OCI-LY1 (cell line): ENCODE measurements around the gene KPTN.

ENCODE experiments used
- H2AFZ ChIP-seq: fragments of 200-600 bp; sonication (generic), shearing (Covaris generic); 2 replicates; pipeline ENCODE4 v1.6.0; 2014; ENCODE audit warnings: antibody characterized with exemption, mild to moderate bottlenecking, low read length
- H3F3A ChIP-seq: fragments of 200-600 bp; sonication (generic), shearing (Covaris generic); 2 replicates; pipeline ENCODE4 v1.6.0; 2014; ENCODE audit warnings: mild to moderate bottlenecking, antibody characterized with exemption, low read length, moderate library complexity; ENCODE audit not compliant: insufficient read depth
- H3K27ac ChIP-seq: fragments of 200-600 bp; sonication (generic); 2 replicates; pipeline ENCODE4 v1.5.1; 2014; ENCODE audit warnings: low read length, mixed run types, mild to moderate bottlenecking, low read depth; ENCODE audit not compliant: poor library complexity, severe bottlenecking
- H3K27me3 ChIP-seq: fragments of 200-600 bp; sonication (generic); 2 replicates; pipeline ENCODE4 v1.6.0; 2014; ENCODE audit warnings: antibody characterized with exemption, mild to moderate bottlenecking, low read length, moderate library complexity; ENCODE audit not compliant: insufficient read depth
- H3K36me3 ChIP-seq: fragments of 200-600 bp; sonication (generic); 2 replicates; pipeline ENCODE4 v1.6.1; 2014; ENCODE audit warnings: mild to moderate bottlenecking, antibody characterized with exemption, low read length, moderate library complexity, mixed read lengths; ENCODE audit not compliant: insufficient read depth
- H3K4me1 ChIP-seq: fragments of 200-600 bp; sonication (generic); 2 replicates; pipeline ENCODE4 v1.5.1; 2014; ENCODE audit warnings: mild to moderate bottlenecking, low read length, moderate library complexity; ENCODE audit not compliant: insufficient read depth, severe bottlenecking
- H3K4me2 ChIP-seq: fragments of 200-600 bp; sonication (generic), shearing (Covaris generic); 2 replicates; pipeline ENCODE4 v1.6.1; 2014; ENCODE audit warnings: low read length
- H3K4me3 ChIP-seq: fragments of 200-600 bp; sonication (generic); 2 replicates; pipeline ENCODE4 v1.5.1; 2014; ENCODE audit warnings: low read length, low read depth, mild to moderate bottlenecking, mixed read lengths; ENCODE audit not compliant: poor library complexity, severe bottlenecking
- H3K79me2 ChIP-seq: fragments of 200-600 bp; shearing (Covaris generic); 2 replicates; pipeline ENCODE4 v1.6.1; 2016; ENCODE audit warnings: mixed run types, low read length, mixed read lengths; ENCODE audit not compliant: insufficient read depth
- H3K9ac ChIP-seq: fragments of 200-600 bp; sonication (generic), shearing (Covaris generic); 2 replicates; pipeline ENCODE4 v1.6.1; 2014; ENCODE audit warnings: mild to moderate bottlenecking, low read length, mixed read lengths
- H3K9me2 ChIP-seq: fragments of 200-600 bp; sonication (generic), shearing (Covaris generic); 2 replicates; pipeline ENCODE4 v1.6.1; 2014; ENCODE audit warnings: low read depth, mild to moderate bottlenecking, low read length, mixed read lengths
- H3K9me3 ChIP-seq: fragments of 200-600 bp; shearing (Covaris generic); 2 replicates; pipeline ENCODE4 v1.6.1; 2014; ENCODE audit warnings: low read length, mixed read lengths
- H4K20me1 ChIP-seq: fragments of 200-600 bp; sonication (generic), shearing (Covaris generic); 2 replicates; pipeline ENCODE4 v1.6.0; 2016; ENCODE audit warnings: mild to moderate bottlenecking, low read length; ENCODE audit not compliant: insufficient read depth
- EZH2 ChIP-seq: fragments of 200-600 bp; sonication (generic), shearing (Covaris generic); IDR thresholded peaks from 2 replicates; pipeline ENCODE4 v1.8.0; 2017; ENCODE audit warnings: borderline replicate concordance, mixed run types, mild to moderate bottlenecking, antibody characterized with exemption, low read length, moderate library complexity, mixed read lengths
- TF ChIP-seq, protein P1 (sequence below): fragments of 200-600 bp; sonication (generic), shearing (Covaris generic); IDR thresholded peaks from 2 replicates; pipeline ENCODE4 v1.5.1; 2017; ENCODE audit warnings: mild to moderate bottlenecking, antibody characterized with exemption, low read length, moderate library complexity, mixed read lengths

The KPTN gene

DNA sequence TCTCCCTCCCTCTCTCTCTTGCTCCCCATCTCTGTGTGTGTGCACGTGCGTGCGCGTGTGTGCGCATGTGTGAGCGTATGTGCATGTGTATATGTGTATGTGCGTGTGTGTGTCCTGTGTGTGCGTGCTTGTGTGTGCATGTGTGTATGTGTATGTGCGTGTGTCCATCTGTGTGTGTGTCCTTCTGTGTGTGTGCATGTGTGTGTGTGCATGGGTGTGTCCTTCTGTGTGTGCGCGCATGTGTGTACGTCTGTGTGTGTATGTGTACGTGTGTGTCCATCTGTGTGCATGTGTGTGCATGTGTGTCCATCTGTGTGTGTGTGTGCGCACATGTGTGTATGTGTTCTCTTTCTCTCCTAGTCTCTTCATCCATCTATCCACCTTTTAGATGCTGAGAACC is 24.5 kb downstream of the KPTN start:
- Histone ChIP-seq H3F3A (no peaks in the 10 kb centered on the region), H3K9me2 (no peaks in the 10 kb centered on the region), H3K27ac (no peak overlapping the region), H3K27me3 (peaks cover 14% of the 10 kb centered on the region; the same call in 1 of the 2 replicates), H2AFZ (no peak overlapping the region), H4K20me1 (no peaks in the 10 kb centered on the region), H3K9ac (no peak overlapping the region), H3K4me2 (no peak overlapping the region), H3K79me2 (no peaks in the 10 kb centered on the region), H3K9me3 (peaks cover 4% of the 10 kb centered on the region; the same call in 1 of the 2 replicates), H3K36me3 (no peaks in the 10 kb centered on the region), H3K4me3 (no peak overlapping the region), H3K4me1 (no peaks in the 10 kb centered on the region)
- no peak for TF ChIP-seq EZH2
- TF ChIP-seq, protein P1, sequence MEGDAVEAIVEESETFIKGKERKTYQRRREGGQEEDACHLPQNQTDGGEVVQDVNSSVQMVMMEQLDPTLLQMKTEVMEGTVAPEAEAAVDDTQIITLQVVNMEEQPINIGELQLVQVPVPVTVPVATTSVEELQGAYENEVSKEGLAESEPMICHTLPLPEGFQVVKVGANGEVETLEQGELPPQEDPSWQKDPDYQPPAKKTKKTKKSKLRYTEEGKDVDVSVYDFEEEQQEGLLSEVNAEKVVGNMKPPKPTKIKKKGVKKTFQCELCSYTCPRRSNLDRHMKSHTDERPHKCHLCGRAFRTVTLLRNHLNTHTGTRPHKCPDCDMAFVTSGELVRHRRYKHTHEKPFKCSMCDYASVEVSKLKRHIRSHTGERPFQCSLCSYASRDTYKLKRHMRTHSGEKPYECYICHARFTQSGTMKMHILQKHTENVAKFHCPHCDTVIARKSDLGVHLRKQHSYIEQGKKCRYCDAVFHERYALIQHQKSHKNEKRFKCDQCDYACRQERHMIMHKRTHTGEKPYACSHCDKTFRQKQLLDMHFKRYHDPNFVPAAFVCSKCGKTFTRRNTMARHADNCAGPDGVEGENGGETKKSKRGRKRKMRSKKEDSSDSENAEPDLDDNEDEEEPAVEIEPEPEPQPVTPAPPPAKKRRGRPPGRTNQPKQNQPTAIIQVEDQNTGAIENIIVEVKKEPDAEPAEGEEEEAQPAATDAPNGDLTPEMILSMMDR = no peak

DNA sequence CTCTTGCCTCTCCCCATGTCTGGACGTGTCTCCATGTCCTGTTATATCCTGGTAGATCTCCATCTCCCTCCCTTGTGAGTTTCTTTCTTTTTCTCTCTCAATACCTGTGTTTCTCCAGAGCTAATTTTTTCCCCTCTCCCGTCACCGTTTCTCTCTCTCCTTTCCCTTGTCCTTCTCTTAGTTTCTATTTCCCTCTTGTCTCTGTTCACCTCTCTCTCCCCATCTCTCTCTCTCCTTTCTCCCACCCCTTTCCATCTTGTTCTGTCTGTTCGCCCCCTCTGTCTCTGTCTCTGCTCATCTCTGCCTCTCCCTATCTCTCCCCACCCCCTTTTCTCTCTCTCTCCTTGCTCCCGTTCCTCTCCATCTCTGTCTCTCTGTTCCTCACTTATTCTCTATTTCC is 25.3 kb downstream of the KPTN start:
- H3F3A ChIP-seq = no peaks in the 10 kb centered on the region
- TF ChIP-seq, protein P1 = no peak
- TF ChIP-seq EZH2 = no peak
- no peak overlapping the region for H2AFZ ChIP-seq
- H3K27ac ChIP-seq = no peak overlapping the region
- H4K20me1 ChIP-seq = no peaks in the 10 kb centered on the region
- H3K4me3 ChIP-seq = no peak overlapping the region
- H3K4me2 ChIP-seq = no peak overlapping the region
- H3K79me2 ChIP-seq = no peaks in the 10 kb centered on the region
- H3K27me3 ChIP-seq = peaks cover 14% of the 10 kb centered on the region; the same call in 1 of the 2 replicates
- H3K9me2 ChIP-seq = no peaks in the 10 kb centered on the region
- no peaks in the 10 kb centered on the region for H3K36me3 ChIP-seq
- H3K9me3 ChIP-seq = peaks cover 4% of the 10 kb centered on the region; the same call in 1 of the 2 replicates
- H3K4me1 ChIP-seq = no peaks in the 10 kb centered on the region
- no peak overlapping the region for H3K9ac ChIP-seq

- Histone ChIP-seq H3K4me2 (no peak overlapping the region), H3K4me3 (no peak overlapping the region), H3K9me3 (peaks cover 4% of the 10 kb centered on the region; the same call in 1 of the 2 replicates), H3K79me2 (no peaks in the 10 kb centered on the region), H2AFZ (no peak overlapping the region), H3K4me1 (no peaks in the 10 kb centered on the region), H3F3A (no peaks in the 10 kb centered on the region), H3K27ac (no peak overlapping the region), H4K20me1 (no peaks in the 10 kb centered on the region), H3K9ac (no peak overlapping the region), H3K36me3 (no peaks in the 10 kb centered on the region), H3K9me2 (no peaks in the 10 kb centered on the region), H3K27me3 (peaks cover 14% of the 10 kb centered on the region; the same call in 1 of the 2 replicates)
- TF ChIP-seq EZH2 = no peak
- TF ChIP-seq, protein P1 = no peak
Observed at GRCh38 chr19:47456721-47457474, 27.1 kb downstream of the KPTN start.
